ENCODE measurements around the gene OR8K3.

Gene OR8K3

GRCh38 chr11:56314844-56315243 lies at the start of gene OR8K3:
OR8K3 (plus strand) TSS chr11:56315144; CDS start chr11:56318307, 3,163 bp downstream.
- no peak for DNase-seq (ENCODE audit: low spot score)

GRCh38 chr11:56271092-56271491 lies 43.9 kb upstream of the OR8K3 start:
- DNase-seq (ENCODE audit: low spot score), result no peak

- no peak for DNase-seq (ENCODE audit: low spot score)
Measured at GRCh38 chr11:56273854-56274253, 41.1 kb upstream of the OR8K3 start, which contains the start of gene OR5T1. OR5T1 (plus strand) TSS chr11:56274154; CDS start chr11:56275639, 1,485 bp downstream.

GRCh38 chr11:56292154-56292553 lies 22.8 kb upstream of the OR8K3 start, which contains the start of gene OR8H1:
OR8H1 (minus strand) TSS chr11:56292254; CDS start chr11:56291062, 1,192 bp downstream.
- DNase-seq (ENCODE audit: low spot score), result no peak

GRCh38 chr11:56296898-56297297 lies 18.0 kb upstream of the OR8K3 start:
- no peak for DNase-seq (ENCODE audit: low spot score)

- no peak for DNase-seq (ENCODE audit: low spot score)
Measured at GRCh38 chr11:56307836-56308235, 7.1 kb upstream of the OR8K3 start.

GRCh38 chr11:56331861-56332491 lies 17.0 kb downstream of the OR8K3 start:
- no peak for DNase-seq (ENCODE audit: low spot score)

GRCh38 chr11:56333156-56333555 lies 18.2 kb downstream of the OR8K3 start:
- no peak for DNase-seq (ENCODE audit: low spot score)

- no peak for DNase-seq (ENCODE audit: low spot score)
Measured at GRCh38 chr11:56340289-56340688, 25.3 kb downstream of the OR8K3 start.

GRCh38 chr11:56345739-56346138 lies 30.8 kb downstream of the OR8K3 start, which contains the start of gene OR8K1:
OR8K1 (plus strand) TSS chr11:56346039; CDS start chr11:56346039, 0 bp downstream.
- no peak for DNase-seq (ENCODE audit: low spot score)

GRCh38 chr11:56353991-56354390 lies 39.0 kb downstream of the OR8K3 start, which contains the start of gene OR8J1:
OR8J1 (plus strand) TSS chr11:56354291; CDS start chr11:56360247, 5,956 bp downstream.
- DNase-seq (ENCODE audit: low spot score), result no peak

All from left forelimb (tissue), 1 donor.